Activated CD4-positive, alpha-beta T cell treated with anti-CD3 and anti-CD28 coated beads, Interleukin-2, amount 50 U/mL, for 1 hour (primary cell): ENCODE measurements around the gene GSTO2.
A peak's percentile ranks its signal among the peaks of the same experiment; 100 is the strongest.
"Not testable (repeated sequence)": the region's sequence is repeated elsewhere in the genome, so short reads cannot be mapped to it uniquely, and the experiment has no call there.

Experiments used
- DNase-seq: peaks from one replicate; pipeline ENCODE4 v3.0.0-alpha.2; 2020

GSTO2 gene

GRCh38 chr10:104268713-104269645 is at the start of gene GSTO2:
Gene GSTO2 (plus strand): TSS chr10:104269184. CDS start chr10:104274916, 5,732 bp downstream.
- peak; percentile 97 for DNase-seq

GRCh38 chr10:104220522-104220921 is 48.5 kb upstream of the GSTO2 start:
- DNase-seq, result no peak

GRCh38 chr10:104223304-104223703 is 45.7 kb upstream of the GSTO2 start:
- no peak for DNase-seq

GRCh38 chr10:104230490-104230889 is 38.5 kb upstream of the GSTO2 start:
- DNase-seq, result no peak

- peak; percentile 100 for DNase-seq
These were observed 37.0 kb upstream of the GSTO2 start, which contains the start of gene CFAP43 for GRCh38 chr10:104231784-104232612. Gene CFAP43 (minus strand): TSS chr10:104232364. CDS start chr10:104232246, 118 bp downstream.

- DNase-seq, result no peak
These were observed 36.3 kb upstream of the GSTO2 start for GRCh38 chr10:104232613-104233102.

GRCh38 chr10:104233817-104234216 is 35.2 kb upstream of the GSTO2 start:
- DNase-seq, result no peak

- no peak for DNase-seq
These were observed 34.0 kb upstream of the GSTO2 start for GRCh38 chr10:104234934-104235333.

- DNase-seq, result no peak
These were observed 33.2 kb upstream of the GSTO2 start for GRCh38 chr10:104235801-104236200.

GRCh38 chr10:104240078-104240477 is 28.9 kb upstream of the GSTO2 start:
- DNase-seq, result no peak

GRCh38 chr10:104242545-104242944 is 26.4 kb upstream of the GSTO2 start:
- DNase-seq, result no peak

GRCh38 chr10:104243009-104243408 is 26.0 kb upstream of the GSTO2 start:
- not testable (repeated sequence) for DNase-seq

GRCh38 chr10:104243512-104243911 is 25.5 kb upstream of the GSTO2 start:
- no peak for DNase-seq

GRCh38 chr10:104245066-104245632 is 23.8 kb upstream of the GSTO2 start:
- no peak for DNase-seq

GRCh38 chr10:104246976-104247375 is 22.0 kb upstream of the GSTO2 start:
- no peak for DNase-seq

GRCh38 chr10:104247513-104248146 is 21.4 kb upstream of the GSTO2 start:
- no peak for DNase-seq

GRCh38 chr10:104248931-104249330 is 20.1 kb upstream of the GSTO2 start:
- DNase-seq, result not testable (repeated sequence)

GRCh38 chr10:104250371-104250770 is 18.6 kb upstream of the GSTO2 start:
- no peak for DNase-seq

GRCh38 chr10:104251443-104251842 is 17.5 kb upstream of the GSTO2 start:
- no peak for DNase-seq

GRCh38 chr10:104252368-104252767 is 16.6 kb upstream of the GSTO2 start:
- DNase-seq, result no peak

- DNase-seq, result no peak
These were observed 15.9 kb upstream of the GSTO2 start for GRCh38 chr10:104253106-104253505.

GRCh38 chr10:104253606-104254410 is 15.2 kb upstream of the GSTO2 start:
- no peak for DNase-seq
